Ovary (tissue), 3 donors: ENCODE data around the gene TENT5A.

Source experiments
- EP300 ChIP-seq: sonication (generic); formaldehyde crosslinking; IDR thresholded peaks from one replicate; pipeline ENCODE4 v1.6.1; 2017; ENCODE audit warnings: antibody characterized with exemption
- POLR2A ChIP-seq: fragments of 450-650 bp; IDR thresholded peaks from one replicate; pipeline ENCODE4 v1.6.1; 2017; ENCODE audit warnings: antibody characterized with exemption, mild to moderate bottlenecking, moderate library complexity
- TF ChIP-seq, protein P1 (sequence below), 3 donors: fragments of 450-650 bp in 2 of 3; fragments of 200-600 bp in 1 of 3; IDR thresholded peaks; one replicate each; pipeline versions ENCODE4 v1.5.1 to v1.8.0; 2016 to 2022; ENCODE audit warnings: antibody characterized with exemption in 3 of 3, mild to moderate bottlenecking in 1 of 3
- donor health status: DM: no; HTN: no; CAD: no.

GRCh38 chr6:81722506-81723223 is 29.8 kb downstream of the TENT5A start:
- no peak for TF ChIP-seq POLR2A
- TF ChIP-seq, protein P1, sequence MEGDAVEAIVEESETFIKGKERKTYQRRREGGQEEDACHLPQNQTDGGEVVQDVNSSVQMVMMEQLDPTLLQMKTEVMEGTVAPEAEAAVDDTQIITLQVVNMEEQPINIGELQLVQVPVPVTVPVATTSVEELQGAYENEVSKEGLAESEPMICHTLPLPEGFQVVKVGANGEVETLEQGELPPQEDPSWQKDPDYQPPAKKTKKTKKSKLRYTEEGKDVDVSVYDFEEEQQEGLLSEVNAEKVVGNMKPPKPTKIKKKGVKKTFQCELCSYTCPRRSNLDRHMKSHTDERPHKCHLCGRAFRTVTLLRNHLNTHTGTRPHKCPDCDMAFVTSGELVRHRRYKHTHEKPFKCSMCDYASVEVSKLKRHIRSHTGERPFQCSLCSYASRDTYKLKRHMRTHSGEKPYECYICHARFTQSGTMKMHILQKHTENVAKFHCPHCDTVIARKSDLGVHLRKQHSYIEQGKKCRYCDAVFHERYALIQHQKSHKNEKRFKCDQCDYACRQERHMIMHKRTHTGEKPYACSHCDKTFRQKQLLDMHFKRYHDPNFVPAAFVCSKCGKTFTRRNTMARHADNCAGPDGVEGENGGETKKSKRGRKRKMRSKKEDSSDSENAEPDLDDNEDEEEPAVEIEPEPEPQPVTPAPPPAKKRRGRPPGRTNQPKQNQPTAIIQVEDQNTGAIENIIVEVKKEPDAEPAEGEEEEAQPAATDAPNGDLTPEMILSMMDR (IDR thresholded peaks at IDR 0.05) = no peak
- no peak for TF ChIP-seq EP300
